ENCODE data around the gene FLNB.
A peak's percentile ranks its signal among the peaks of the same experiment; 100 is the strongest.

DNA sequence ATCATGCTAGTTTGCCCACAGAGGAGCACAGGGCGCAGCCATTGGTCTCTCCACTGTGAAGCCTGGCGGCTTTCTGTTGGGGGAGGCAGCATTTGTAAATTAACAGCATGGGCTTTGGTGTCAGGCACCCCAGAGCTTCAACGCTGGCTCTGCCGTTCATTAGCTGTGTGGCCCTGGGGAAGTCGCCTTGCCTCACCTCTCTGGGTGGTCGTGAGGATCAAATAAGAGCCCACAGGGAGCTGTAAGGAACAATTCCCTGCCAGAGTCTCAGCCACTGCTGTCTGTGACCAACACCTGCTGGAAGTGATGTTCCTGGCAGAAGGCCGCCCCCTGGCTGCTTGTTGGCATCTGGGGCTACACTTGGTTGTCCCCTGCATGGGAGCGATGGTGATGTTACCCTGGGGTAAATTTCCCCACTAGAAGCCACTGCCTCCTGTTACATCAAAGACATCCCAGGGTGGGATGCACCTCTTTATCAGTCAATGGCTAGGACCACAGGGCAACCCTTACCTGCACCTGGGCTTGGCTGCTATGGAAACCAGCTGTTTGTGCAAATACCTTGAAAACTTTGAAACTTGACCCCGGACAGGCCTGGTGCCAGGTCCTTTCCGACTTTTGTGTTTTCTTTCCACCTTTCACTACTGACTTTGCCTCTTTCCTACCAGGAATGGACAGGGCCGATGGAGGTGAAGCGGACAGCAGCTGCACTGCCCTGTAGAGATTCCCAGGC is 165.6 kb downstream of the FLNB start:
- TF ChIP-seq, protein P1, sequence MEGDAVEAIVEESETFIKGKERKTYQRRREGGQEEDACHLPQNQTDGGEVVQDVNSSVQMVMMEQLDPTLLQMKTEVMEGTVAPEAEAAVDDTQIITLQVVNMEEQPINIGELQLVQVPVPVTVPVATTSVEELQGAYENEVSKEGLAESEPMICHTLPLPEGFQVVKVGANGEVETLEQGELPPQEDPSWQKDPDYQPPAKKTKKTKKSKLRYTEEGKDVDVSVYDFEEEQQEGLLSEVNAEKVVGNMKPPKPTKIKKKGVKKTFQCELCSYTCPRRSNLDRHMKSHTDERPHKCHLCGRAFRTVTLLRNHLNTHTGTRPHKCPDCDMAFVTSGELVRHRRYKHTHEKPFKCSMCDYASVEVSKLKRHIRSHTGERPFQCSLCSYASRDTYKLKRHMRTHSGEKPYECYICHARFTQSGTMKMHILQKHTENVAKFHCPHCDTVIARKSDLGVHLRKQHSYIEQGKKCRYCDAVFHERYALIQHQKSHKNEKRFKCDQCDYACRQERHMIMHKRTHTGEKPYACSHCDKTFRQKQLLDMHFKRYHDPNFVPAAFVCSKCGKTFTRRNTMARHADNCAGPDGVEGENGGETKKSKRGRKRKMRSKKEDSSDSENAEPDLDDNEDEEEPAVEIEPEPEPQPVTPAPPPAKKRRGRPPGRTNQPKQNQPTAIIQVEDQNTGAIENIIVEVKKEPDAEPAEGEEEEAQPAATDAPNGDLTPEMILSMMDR (IDR thresholded peaks at IDR 0.05; ENCODE audit: low read length), result peak; percentile 74
- no peak for TF ChIP-seq EZH2 (IDR thresholded peaks at IDR 0.05; ENCODE audit: borderline replicate concordance, low read length)
